ENCODE data around the gene ERP44.
"Not testable (repeated sequence)": the region's sequence is repeated elsewhere in the genome, so short reads cannot be mapped to it uniquely, and the experiment has no call there.

GRCh38 chr9:100145976-100146375, 47.2 kb upstream of the ERP44 start:
- TF ChIP-seq CTCF (IDR thresholded peaks at IDR 0.05; ENCODE audit: insufficient read depth, low read length); REST (IDR thresholded peaks at IDR 0.05; ENCODE audit: insufficient replicate concordance, low read depth): not testable (repeated sequence)
